PC-3 (cell line): Measurements from ENCODE around the gene ITSN1.

ENCODE experiments used
- CTCF ChIP-seq: fragments of 300-600 bp; sonication (generic); conservative IDR thresholded peaks from 2 replicates; pipeline ENCODE4 v1.5.1; 2017; ENCODE audit warnings: antibody characterized with exemption, low read depth, mild to moderate bottlenecking, low read length
- EZH2 ChIP-seq: fragments of 300-600 bp; sonication (generic); IDR thresholded peaks from one replicate; pipeline ENCODE4 v1.6.1; 2017; ENCODE audit warnings: antibody characterized with exemption, mild to moderate bottlenecking, low read length; ENCODE audit not compliant: unreplicated experiment
- EZH2phosphoT487 ChIP-seq: fragments of 300-600 bp; sonication (generic); IDR thresholded peaks from 2 replicates; pipeline ENCODE4 v1.6.1; 2018; ENCODE audit warnings: mild to moderate bottlenecking, antibody characterized with exemption, low read length, borderline replicate concordance

GRCh38 chr21:33816174-33816573 is 173.9 kb downstream of the ITSN1 start:
- TF ChIP-seq EZH2phosphoT487: no peak
- no peak for TF ChIP-seq CTCF
- no peak for TF ChIP-seq EZH2
